GM18511 (cell line): ENCODE data around the gene SPIRE2.
"Not testable (repeated sequence)": the region's sequence is repeated elsewhere in the genome, so short reads cannot be mapped to it uniquely, and the experiment has no call there.

Experiments
- ATAC-seq: cut with Tn5 transposase; IDR thresholded peaks from one replicate; pipeline ENCODE4 v1.9.1; 2021; ENCODE audit warnings: mild to moderate bottlenecking, moderate library complexity; ENCODE audit not compliant: unreplicated experiment

The SPIRE2 gene

GRCh38 chr16:89836484-89836883, 8.2 kb downstream of the SPIRE2 start:
- not testable (repeated sequence) for ATAC-seq

DNA sequence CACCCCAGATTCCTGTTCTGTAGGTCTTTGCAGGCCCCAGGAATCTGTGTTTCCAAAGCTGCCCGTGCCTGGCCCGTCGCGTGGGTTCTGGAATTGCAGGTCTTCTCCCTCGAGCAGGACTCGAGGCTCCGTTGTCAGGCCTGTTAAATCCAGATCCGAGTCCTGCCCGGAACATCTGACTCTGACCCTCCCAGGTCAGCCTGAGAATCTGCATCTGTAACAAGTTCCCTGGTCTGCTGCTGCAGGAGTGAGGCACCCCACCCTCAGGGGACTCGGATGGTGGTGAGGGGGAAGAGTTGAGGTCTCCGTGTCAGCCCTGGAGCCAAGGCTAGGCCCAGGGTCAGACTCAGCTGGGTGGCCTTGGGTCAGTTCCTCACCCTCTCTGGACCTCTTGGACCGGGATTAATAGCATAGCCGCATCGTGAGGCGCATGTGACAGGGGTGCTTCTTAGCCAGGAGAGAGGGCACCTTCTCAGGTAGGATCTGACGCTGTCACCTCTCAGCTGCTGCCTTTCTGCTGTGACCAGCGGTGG, 8.8 kb downstream of the SPIRE2 start:
- ATAC-seq, result no peak

DNA sequence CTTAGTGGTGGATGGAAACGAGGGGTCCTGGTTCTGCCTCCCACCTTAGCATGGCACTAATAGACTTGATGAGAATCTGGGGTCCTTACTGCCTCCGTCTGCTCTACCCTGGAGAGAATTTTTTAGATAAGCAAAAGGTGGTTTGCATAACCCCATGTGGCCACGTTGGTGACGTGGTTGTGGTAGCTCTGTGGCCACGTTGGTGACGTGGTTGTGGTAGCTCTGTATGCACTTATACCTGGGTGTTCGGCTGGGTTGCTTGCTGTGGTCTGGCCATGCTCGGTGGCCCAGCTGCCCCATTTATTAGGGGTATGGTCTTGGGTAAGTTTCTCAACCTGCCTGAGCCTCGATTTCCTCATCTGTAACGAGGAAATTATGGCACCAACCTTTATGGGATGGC, 13.0 kb downstream of the SPIRE2 start:
- ATAC-seq, result no peak

- ATAC-seq, result no peak
Measured at GRCh38 chr16:89842471-89843408, 14.5 kb downstream of the SPIRE2 start.

- no peak for ATAC-seq
Measured at GRCh38 chr16:89843409-89844350, 15.4 kb downstream of the SPIRE2 start.

DNA sequence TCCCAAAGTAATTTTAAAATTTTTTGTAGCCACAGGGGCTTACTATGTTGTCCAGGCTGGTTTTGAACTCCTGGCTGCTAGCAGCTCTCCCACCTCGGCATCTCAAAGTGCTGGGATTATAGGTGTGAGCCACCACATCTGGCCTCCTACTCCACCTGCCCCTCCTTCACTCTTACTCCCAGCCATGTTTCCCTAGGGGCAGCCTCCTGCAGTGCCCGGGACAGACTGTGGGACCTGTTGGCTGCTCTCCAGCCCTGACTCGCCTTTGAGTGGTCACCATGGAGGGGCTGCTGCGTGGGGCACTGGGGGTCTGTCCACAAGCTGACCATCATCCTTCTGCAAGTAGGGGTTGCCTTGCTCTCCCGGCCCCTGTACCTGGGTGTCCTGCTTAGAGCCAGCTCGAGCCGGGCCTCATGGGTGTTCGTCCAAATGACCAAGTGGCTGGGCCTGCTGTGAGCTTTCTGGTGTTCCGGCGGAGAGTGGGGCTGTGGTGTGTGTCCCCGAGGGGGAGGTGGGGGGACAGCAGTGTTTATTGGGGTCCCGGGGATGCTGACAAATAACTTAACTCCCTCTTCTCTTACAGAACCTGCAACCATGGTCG, 16.6 kb downstream of the SPIRE2 start:
- no peak for ATAC-seq

DNA sequence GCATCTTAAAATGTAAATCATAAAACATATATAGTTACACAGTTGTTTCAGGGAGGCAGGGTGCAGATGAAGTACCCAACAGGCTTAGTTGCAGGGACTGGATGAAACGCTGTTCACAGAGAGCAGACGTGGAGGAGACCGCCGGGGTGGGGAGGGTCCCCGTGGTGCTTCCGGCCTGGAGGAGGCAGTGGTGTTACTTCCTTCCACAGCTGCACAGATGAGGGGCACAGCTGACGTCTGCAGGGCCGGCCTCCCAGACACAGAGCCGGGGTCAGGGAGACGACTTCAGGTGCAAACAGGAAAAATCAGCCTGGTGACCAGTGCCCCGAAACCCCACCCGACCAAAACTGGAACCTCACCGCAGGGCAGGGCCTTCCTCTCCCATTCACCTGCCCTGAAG, 17.1 kb downstream of the SPIRE2 start:
- no peak for ATAC-seq

- ATAC-seq, result no peak
Measured at GRCh38 chr16:89847051-89847939, 19.0 kb downstream of the SPIRE2 start.

DNA sequence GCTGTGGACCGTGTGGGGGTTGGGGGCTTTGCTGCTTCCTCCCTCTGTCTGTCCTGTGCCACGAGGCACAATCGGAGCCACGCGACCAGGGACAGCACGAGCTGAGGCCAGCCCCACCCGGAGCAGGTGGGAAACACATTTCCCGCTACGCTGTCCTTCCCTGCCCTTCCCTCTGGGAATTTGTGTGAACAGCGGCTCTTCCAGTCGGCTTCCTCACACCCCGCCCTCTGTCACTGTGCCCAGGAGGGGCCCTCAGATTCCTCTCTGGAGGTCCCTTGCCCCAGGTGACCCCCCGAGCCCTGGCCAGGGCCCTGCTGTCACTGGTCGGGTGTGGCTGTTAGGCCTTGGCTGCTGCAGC, 19.6 kb downstream of the SPIRE2 start:
- ATAC-seq, result no peak

- ATAC-seq, result no peak
Measured at GRCh38 chr16:89848974-89849373, 20.7 kb downstream of the SPIRE2 start.

GRCh38 chr16:89853306-89853993, 25.2 kb downstream of the SPIRE2 start:
- no peak for ATAC-seq

GRCh38 chr16:89855301-89855945, 27.1 kb downstream of the SPIRE2 start:
- ATAC-seq, result no peak

DNA sequence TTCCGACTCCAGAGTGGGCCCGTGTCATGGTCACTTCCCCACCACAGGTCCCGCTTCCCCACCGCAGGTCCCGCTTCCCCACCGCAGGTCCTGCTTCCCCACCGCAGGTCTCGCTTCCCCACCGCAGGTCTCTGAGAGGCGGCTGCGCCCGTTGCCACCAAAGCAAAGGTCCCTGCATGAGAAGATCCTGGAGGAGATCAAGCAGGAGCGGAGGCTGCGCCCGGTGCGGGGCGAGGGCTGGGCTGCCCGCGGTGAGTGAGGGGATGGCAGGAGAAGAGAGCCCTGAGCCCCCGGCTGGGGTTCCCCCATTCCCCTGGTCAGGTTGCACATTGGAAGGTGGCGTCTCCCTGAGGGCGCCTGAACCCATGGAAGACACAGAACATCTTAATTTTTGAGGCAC, 27.7 kb downstream of the SPIRE2 start:
- ATAC-seq, result no peak

GRCh38 chr16:89858973-89859614, 30.8 kb downstream of the SPIRE2 start:
- no peak for ATAC-seq

DNA sequence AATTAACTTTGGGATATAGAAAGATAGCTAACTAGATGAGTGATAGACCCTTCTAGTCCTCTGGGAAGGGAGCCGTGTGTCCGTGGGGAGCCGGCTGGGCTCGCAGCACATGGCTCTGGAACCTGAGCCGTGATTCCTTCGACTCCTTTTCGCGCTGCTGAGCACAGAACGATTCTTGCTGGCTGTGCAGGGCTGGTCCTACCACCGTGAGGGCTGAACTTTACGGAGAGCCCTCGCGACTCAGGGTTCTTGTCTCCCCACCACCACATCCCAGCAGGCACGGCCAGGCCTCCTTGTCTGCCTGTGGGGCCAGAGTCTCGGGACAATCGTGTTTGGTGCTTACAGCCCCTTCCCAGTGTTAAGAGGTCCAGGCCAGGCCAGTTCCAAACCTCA, 31.3 kb downstream of the SPIRE2 start:
- ATAC-seq, result no peak

DNA sequence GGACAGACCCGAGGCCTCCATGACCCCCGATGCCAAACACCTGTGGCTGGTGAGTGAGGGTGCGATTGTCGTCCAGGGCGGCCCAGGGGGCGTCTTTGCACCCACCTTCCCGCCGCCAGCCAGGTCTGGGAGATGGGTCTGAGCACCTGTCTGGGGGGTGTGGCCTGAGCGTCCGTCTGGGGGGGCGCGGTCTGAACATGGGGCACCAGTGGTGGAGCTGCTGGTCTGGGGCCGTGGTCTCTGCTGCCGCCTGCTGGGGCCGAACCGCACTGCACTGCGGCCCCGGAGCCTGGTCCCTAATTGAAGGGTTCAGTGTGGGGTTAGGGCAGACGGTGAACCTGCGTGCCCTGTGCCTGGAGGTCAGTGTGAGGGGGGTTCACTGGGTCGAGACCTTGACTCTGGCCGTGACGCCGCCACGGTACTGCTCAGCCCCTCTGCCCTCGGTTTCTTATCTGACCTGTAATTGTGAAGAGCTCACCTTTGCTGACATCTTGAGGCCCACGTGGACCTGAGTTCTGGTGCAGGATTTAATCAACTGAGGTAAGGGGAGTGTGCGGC, 32.6 kb downstream of the SPIRE2 start:
- ATAC-seq, result no peak

DNA sequence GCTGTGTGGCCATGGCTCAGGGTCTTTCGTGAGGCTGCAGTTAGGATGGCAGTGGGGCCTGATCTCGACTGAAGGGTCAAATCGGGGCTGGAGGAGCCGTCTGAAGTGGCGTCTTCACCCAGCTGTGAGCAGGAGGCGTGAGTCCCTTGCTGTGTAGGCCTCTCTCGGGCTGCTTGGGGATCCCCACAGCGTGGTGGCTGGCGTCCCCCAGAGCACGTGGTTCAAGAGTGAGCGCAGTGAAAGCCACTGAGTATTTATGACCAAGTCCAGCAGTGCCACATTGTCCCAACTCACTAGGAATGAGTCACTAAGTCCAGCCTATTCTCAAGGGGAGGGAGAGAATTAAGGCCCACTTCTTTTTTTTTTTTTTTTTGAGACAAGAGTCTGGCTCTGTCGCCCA, 33.4 kb downstream of the SPIRE2 start:
- ATAC-seq, result no peak

DNA sequence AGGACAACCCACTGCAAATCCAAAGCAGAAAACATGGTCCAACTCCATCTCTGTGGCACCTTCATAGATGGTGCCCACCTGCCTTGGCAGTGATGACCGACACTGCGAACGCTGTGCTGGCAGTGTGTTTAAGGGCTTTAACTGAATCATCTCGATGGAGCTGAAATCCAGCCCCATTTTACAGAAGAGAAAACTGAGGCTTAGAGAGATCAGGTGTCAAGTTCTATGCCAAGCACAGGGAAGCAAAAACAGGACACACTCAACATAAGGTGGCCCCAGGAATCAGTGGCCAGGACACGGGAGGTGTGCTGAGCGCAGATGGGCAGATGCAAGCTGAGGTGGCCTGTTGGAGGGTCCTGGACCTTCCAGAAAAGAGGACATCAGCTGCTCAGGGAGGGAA, 34.5 kb downstream of the SPIRE2 start:
- ATAC-seq, result no peak
